NCI-H345 (cell line): ENCODE results near the gene ATP8B4.
"Not testable (repeated sequence)": the region's sequence is repeated elsewhere in the genome, so short reads cannot be mapped to it uniquely, and the experiment has no call there.

Experiments
- DNase-seq: peaks from one replicate; lab custom pipeline; 2025; lab: John Stamatoyannopoulos, UW

The ATP8B4 gene

GRCh38 chr15:50137893-50138292 lies 18.9 kb upstream of the ATP8B4 start:
- no peak for DNase-seq

GRCh38 chr15:50137330-50137761 lies 18.3 kb upstream of the ATP8B4 start:
- no peak for DNase-seq

- DNase-seq, result no peak
Measured at GRCh38 chr15:50135031-50135551, 16.1 kb upstream of the ATP8B4 start.

GRCh38 chr15:50134524-50135024 lies 15.5 kb upstream of the ATP8B4 start:
- DNase-seq, result no peak

GRCh38 chr15:50132251-50132984 lies 13.4 kb upstream of the ATP8B4 start:
- DNase-seq, result not testable (repeated sequence)

GRCh38 chr15:50131617-50132016 lies 12.6 kb upstream of the ATP8B4 start:
- no peak for DNase-seq

GRCh38 chr15:50128266-50128665 lies 9.2 kb upstream of the ATP8B4 start:
- DNase-seq, result peak; percentile 3

- DNase-seq, result no peak
Measured at GRCh38 chr15:50127255-50127777, 8.3 kb upstream of the ATP8B4 start.

- no peak for DNase-seq
Measured at GRCh38 chr15:50126072-50126471, 7.0 kb upstream of the ATP8B4 start.

GRCh38 chr15:50124631-50125030 lies 5.6 kb upstream of the ATP8B4 start:
- DNase-seq, result no peak

GRCh38 chr15:50123861-50124557 lies 5.0 kb upstream of the ATP8B4 start:
- DNase-seq, result no peak

- DNase-seq, result no peak
Measured at GRCh38 chr15:50120729-50121128, 1.7 kb upstream of the ATP8B4 start.

GRCh38 chr15:50117431-50118027 lies 1.5 kb downstream of the ATP8B4 start:
- no peak for DNase-seq

- DNase-seq, result no peak
Measured at GRCh38 chr15:50116477-50116876, 2.6 kb downstream of the ATP8B4 start.

- DNase-seq, result no peak
Measured at GRCh38 chr15:50113992-50114780, 4.8 kb downstream of the ATP8B4 start.

- no peak for DNase-seq
Measured at GRCh38 chr15:50113187-50113505, 5.9 kb downstream of the ATP8B4 start.

GRCh38 chr15:50112488-50113186 lies 6.4 kb downstream of the ATP8B4 start:
- no peak for DNase-seq

GRCh38 chr15:50110285-50110684 lies 8.7 kb downstream of the ATP8B4 start:
- DNase-seq, result no peak

GRCh38 chr15:50109076-50109987 lies 9.7 kb downstream of the ATP8B4 start:
- peak; percentile 45 for DNase-seq

GRCh38 chr15:50108461-50108860 lies 10.6 kb downstream of the ATP8B4 start:
- no peak for DNase-seq
